Measurements from ENCODE around the gene SIRPB2.
A peak's percentile ranks its signal among the peaks of the same experiment; 100 is the strongest.

The SIRPB2 gene
- total RNA-seq: 0.78 to 40.3 (median 9.0) reads per million in 18 experiments

DNA sequence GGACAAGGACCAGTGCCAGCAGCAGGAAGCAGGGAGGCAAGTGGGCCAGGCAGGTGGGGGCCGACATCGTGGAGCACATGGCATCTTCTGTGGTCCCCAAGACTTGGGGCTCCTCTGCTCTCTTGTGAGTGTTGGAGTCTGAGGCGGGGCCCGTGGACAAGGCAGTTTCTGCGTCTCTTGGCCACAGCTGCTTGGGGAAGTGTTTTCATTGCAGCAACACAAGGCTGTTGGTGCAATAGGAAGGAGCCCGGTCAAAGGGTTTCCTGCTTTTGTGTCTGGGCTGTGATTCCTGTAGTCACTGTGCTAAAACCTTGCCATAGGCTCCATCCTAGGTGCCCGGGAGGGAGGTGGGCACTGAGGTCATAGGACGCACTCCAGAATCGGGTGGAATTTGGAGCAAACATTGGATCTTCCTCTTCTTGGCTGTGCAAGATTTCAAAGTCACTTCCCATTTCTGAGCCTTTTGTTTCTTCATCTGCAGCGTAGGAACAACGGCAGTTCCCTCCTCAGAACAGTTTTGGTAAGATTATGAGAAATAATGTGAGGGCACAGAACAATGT lies at the start of gene SIRPB2:
Gene SIRPB2, minus strand, starts transcription at position 140 of the 560 bp plus-strand sequence. Its CDS starts 61 bp downstream, at position 79.
- peak; percentile 94 to 97 for DNase-seq

DNA sequence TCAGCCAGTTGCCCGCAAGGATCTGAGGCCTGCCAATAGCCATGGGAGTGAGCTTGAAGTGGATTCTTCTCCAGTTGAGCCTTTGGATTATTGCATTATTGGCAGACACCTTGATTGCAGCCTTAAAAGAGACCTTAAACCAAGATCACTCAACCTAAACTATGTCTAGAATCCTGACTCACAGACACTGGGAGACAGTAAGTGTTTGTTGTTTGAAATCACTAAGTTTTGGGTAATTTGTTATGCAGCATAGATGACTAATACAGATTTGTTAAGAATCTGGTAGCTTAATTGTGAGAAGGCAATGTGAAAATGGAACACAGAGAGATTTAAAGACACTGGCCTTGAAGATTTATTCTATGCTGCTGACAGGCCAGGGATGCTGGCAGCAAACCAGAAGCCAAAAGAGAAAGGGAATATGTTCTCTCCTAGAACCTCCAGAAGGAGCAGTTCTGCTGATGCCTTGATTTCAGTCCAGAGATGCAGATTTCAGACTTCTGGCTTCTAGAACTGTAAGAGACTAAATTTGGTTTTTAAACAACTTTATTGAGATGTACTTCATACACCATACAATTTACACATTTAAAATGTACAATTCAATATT lies 48.7 kb upstream of the SIRPB2 start:
- DNase-seq: no peak

DNA sequence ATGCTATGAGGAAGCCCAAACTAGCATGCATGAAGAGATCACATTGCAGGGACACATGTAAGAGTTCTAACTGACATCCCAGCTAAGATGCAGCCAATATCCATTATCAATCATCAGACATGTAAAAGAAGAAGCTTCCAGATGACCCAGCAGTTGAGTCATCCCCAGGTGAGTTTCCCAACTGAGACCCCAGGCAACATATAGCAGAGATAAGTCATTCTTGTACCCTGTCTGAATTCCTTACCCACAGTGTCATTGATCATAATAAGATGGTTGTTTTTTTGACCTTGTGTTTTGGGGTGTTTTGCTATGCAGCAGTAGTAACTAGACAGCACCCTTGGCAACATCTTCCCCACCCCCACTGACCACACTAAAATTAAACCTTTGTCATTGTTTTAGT lies 47.4 kb upstream of the SIRPB2 start:
- DNase-seq: no peak

DNA sequence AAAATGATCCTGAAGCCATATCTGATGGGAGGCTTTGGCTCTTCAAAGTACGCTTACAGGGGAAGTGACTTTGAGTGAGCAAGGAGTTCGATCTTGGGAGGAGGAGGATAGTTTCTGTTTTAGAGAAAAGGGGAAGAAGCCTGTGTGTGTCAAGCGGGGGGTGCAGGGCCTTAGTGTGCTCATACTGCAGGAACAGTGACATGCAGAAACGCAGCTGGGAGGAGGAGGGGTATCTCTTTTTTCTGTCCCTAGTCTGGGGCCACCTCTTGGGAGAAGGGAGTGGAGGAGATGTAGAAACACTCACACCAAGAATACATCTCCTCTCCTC lies 46.5 kb upstream of the SIRPB2 start:
- peak; percentile 94 for DNase-seq

DNA sequence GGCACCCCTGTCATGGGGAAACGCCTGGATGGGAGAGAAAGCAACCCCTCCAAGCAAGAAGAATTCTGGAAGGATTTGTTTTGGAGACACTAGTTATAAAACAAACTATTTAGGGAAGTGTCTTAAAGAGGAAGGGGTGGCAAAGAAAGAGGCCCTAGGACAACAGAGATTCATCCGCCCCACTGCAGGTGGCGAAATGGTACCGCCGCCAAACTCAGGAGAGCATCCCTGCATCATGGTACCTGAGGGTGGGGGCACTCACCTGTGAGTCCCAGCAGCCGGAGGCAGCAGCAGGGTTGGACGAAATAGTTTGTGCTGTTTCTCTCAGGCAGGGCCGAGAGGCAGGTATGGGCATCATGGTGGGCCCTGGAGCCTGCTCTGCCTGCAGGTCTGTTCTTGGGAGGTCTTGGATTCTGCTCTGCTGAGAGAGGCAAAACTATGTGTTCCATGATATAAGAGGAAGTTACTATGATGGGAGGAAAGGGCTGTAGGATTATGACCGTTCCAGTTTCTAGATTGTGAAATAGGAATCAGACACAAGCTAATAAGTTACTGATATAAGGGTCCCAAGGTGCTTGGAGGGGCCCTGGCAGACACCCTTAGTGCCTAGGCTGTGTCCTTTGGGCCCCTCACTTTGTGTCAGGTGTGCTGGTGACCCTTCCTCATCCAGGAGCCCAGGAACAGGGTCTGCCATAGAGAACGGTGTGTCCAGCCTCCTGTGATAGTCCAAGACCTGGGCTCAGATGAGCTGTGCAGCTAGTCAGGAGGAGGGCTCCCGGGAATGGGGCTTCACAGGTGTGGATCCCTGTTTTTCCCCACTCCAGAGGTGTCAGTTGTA lies 45.9 kb upstream of the SIRPB2 start:
- peak; percentile 55 to 75 for DNase-seq

DNA sequence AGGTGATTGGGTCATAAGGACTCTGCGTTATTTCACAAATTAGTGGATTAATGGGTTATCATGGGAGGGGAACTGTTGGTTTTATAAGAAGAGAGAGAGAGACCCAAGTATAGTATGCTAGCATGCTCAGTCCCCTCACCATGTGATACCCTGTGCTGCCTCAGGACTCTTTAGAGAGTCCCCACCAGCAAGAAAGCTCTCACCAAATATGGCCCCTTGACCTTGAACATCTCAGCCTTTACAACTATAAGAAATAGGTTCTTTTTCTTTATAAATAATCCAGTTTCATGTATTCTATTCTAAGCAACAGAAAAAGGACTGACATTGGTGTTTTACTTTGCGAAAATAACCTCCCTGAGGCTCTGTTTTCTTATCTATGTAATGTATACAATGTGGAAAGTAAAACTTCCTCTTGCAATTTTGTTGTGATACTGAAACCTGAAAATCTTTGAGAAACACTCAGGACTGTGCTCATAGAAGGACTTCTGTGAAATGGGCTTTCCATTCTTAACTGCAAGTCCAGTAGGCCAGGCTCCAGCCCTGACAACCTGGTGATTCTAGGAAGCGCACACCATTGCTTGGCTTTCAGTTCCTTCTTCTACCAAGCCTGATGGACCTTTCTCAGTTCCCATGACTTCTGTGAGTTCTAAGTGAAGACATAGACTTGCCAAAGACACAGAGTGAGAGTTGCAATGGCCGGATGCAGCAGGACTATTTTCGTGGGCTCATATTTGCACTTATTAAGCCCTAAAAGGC lies 44.4 kb upstream of the SIRPB2 start:
- peak; percentile 95 to 96 for DNase-seq

DNA sequence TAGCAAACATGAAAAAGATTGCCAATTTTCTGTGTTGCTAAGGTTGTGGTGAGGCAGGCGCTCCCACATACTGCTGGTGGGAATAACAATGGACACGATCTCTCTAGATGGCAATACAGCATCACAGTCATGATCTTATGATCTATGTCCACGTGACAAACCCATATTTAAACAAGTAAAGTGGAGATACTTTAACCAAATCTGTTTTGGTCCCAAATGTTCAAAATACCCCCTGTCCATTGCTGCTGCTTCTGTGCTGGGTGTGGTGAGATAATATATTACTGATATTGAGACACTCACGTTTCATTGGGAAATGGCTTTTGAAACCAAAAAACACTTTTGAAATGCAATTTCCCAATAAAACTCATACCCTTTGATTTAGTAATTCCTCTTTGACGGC lies 43.3 kb upstream of the SIRPB2 start:
- DNase-seq: peak; percentile 84 to 92

DNA sequence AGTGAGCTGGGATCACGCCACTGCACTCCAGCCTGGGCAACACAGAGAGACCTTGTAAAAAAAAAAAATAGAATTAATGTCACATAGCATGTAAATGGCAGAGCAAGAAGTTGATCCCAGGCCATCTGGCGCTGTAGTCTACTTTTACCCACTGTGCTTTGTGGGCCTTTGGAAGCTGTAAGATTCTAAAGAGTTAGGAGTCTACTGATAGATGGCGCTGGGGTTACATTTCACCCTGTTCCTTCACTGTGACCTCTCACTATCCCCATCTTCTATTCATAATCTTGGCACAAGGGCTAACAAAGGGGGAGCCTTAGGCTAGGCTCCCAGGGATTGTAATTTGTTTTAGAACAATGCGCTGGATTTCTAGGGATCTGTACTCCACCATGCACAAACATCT lies 41.8 kb upstream of the SIRPB2 start:
- DNase-seq: peak in 1 of 2 donors; percentile 29

DNA sequence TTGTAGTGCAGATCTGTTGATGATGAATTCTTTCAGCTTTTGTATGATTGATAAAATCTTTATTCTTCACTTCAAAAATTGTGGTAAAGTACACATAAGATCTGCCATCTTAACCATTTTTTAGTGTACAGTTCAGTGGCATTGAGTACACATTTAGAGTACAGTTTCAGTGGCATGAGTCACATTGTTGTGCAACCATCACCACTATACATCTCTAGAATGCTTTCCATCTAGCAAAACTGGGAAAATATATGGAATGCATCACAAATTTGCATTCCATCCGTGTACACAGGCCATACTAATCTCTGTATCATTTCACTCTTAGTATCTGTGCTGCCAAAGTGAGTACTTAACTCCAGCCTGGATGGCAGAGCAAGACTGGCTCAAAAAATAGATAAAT lies 37.6 kb upstream of the SIRPB2 start:
- DNase-seq: peak in 1 of 2 donors; percentile 41

DNA sequence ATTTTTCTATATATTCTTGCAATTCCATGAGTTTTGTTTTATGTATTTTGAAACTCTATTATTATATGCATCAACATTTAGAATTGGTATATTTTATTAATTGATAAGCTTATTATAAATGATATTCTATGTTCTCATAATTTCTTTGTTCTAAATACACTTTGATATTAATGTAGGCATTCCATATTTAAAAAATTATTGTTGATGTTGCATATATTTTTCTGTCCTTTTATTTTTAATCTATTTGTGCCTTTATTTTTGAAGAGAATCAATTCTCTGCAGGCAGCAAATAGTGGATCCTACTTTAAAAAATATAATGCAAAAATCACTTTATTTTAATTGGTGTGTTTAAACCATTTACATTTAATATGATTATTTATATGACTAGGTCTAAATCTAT lies 36.7 kb upstream of the SIRPB2 start:
- no peak for DNase-seq

DNA sequence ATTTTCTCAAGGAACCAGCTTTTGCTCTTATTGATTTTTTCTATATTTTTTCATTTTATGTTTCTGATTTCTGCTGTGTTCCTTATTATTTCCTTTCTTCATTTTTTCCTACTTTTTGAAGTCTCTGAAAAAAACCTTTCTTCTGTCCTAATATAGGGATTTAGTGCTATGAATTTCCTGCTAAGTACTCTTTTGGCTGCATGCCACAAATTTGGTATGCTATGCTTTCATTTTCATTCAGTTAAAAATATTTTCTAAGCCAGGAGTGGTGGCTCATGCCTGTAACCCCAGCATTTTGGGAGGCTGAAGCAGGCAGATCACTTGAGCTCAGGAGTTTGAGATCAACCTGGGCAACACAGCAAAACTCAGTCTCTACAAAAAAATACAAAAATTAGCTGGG lies 35.7 kb upstream of the SIRPB2 start:
- no peak for DNase-seq

DNA sequence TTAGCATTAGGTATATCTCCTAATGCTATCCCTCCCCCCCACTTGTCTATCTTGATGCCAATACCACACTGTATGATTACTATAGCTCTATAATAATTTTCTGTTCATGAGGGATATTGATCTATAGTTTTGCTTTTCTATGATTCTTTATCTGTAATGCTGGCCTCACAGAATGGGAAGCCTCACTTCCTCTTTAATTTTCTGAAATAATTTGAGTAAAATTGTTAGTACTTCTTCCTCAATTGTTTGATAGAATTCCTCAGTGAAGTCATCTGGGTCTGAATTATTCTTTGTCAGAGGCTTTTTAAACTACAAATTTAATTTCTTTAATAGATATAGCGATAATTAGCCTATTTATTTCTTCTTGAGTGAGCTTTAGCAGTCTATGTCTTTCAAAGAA lies 35.1 kb upstream of the SIRPB2 start:
- DNase-seq: peak in 1 of 2 donors; percentile 59

DNA sequence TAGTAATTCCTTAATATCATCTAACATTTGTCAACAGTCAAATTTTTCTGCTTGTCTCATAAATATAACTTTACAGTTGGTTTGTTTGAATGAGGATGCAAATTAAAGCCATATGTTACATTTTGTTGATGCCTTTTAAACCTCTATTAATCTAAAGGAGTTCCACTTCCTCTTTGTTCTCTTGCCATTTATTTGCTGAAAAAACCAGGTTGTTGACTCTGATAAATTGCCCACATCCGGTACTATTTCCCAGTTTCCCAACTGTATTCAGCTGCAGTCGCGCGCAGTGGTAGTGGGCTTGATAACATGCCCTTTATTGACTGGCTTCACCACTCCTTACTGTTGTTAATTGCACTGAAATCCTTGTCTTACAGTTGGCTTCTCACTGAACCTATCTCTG lies 32.8 kb upstream of the SIRPB2 start:
- DNase-seq: peak; percentile 9 to 34

DNA sequence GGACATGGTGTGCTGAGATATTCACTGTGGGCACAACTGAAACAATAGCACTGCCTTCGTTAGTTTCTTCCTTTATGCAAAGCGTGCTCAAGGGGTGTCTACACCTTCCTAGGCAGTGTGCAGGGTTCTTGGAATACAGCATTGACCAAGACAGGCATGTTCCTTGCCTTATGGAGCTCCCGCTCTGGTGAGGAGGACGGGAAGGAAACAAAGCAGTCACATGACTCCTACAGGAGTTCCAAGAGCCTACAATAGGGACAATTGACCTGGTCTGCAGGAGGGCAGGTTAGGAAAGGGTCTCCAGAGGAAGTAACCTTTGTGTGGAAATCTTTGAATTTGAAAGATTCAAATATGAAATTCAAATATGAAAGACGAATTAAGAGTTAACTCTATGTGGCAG lies 25.8 kb upstream of the SIRPB2 start:
- DNase-seq: no peak

DNA sequence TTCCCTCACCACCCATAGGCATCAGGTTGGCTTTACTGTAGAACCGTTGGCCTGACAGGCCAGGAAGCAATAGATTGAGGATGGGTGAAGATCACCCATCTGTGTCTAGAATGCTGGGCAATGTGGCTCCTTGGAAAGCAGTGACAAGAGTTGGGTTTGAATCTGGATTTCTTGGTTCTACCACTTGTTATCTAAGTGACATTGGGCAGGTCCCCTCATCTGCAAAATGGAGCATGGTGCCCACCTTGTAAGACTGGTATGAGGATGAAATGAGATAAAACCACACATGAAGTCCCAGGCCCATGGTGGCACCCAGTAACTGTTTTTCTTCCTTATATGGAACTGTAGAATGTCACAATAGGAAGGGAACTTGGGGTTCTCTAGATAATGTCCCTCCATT lies 22.6 kb upstream of the SIRPB2 start:
- no peak for DNase-seq

DNA sequence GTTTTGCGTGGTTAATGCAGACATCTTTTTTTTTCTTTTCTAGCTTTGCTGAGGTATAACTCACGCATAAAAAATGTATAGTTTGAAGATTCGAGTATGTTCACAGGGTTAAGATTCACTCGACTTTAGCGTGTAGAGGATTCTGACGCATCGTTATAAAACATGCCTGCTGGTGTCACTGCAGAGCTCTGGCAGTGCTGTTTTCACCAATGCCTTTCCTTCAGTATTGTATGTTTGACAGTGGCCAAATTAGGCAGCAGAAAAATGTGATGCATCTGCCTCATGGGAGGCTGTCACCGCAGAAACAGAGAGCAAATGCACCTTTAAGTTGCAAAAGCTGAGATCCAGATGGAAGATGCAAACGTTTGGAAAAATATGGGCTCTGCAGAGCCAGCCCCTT lies 18.0 kb upstream of the SIRPB2 start:
- DNase-seq: peak; percentile 66 to 71

DNA sequence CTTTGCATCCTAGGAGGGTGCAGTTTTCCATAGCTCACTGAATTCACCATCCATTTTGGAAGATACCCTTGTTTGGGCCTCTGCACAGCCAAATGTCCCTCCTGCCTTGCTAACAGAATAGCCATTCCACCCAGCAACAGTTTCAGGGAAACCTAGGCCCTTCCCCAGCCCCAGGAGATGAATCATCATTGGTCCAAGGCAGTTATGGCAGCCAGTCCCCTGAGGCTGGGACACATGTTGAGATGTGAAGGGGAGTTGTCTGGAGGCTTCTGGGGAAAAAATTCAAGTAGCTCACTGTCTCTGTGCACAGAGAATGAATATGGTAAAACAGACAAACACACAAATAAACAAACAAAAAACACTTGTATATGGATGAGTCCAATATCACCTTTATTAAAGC lies 17.4 kb upstream of the SIRPB2 start:
- DNase-seq: no peak

DNA sequence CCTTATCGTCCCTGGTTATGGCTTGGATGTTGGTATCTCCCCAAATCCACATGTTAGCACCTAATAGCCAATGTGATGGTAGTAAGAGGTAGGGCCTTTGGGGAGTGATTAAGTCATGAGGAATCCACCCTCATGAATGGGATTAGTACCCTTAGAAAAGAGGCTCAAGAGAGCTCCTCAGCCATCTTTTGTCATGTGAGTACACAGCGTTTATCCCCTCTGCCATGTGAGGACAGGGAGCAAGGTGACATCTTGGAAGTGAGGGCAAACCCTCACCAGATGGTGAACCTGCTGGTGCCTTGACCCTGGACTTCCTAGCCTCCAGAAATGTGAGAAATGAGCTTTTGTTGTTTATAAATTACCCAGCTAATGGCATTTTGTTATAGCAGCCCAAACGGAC lies 16.1 kb upstream of the SIRPB2 start:
- no peak for DNase-seq

DNA sequence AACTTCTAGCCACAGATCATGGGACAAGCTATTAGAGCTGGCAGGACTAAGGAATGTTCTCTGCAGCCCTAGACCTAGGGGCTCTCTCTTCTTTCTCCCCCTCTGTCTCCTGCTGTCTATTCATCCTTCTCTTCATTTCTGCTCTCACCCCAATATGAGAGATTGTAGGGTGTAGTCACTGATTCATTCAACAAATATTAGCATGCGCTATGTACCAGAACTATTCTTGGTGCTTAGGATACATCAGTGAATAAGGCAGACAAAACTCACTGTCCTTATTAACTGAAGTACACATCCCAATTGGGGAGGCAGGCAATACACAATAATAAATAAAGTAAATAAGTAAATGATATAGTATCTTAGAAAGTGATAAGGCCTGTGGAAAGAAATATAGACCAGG lies 14.7 kb upstream of the SIRPB2 start:
- no peak for DNase-seq

DNA sequence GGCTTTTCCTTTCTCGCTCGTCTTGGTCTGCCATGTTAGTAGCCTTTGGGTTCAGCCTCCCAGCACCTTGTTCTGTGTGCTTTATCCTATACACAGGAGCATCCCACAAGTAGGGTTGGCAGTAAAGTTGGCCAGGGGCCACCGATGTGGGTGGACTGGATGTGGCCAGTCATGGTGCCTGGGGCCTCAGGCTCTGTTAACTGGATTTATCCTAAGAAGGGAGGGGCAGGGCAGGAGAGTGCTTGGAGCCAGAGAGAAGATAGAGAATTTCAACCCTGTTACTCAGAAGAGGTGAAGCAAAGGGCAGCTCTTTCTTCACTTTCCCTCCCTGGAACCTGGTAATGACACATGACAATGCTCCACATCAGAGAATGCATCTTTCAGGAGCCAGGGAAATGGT lies 14.1 kb upstream of the SIRPB2 start:
- DNase-seq: no peak

DNA sequence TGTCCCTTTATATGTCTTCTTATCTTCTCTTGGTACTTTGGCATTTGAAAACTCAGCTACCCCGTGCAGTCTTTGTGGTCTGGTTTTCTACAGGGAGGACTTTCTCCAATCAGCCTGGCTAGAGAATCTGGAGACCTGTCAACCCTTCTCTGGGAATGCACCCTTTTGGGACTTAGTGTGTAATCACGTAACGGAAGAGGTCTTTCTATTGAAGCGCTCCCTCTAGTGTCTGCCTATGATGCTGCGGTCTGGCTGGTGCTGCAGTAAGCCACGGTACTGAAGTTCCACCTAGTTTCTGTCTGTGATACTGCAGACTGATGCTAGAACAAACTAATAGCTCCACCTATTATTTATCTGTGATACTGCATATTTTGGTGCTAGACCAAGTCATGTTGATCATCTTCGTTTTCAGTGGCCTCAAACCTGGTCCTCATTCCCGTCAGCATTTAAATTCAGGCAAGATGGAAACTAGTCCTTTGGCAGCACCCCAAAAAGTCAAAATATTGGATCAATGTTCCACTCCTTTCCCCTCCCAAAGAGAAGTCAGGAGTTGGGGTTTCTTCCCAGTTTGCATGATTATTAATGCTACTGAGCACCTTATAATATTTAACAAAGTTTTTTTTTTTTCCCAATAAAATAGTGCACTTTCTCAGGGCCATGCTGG lies 12.5 kb upstream of the SIRPB2 start:
- DNase-seq: peak; percentile 95 to 96

DNA sequence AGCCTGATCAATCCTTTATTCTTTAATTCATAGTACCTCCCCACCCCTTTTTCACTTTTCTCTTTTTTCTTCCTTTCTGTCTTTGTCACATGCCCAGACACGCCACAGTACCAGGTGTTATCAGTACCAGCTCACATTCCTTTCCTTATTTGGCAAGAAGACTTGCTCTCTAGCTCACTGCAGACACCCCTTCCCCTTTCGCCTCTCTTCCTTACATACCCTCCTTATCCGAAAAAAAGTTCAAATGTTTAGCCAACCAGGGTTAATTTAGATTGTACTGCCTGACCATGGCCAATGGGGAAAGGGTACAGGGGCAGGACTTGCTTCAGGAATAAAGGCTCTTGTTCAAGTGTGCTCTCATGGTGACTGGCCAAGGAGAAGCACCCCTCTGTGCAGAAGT lies 9.3 kb upstream of the SIRPB2 start:
- no peak for DNase-seq
